ENCODE measurements around the gene ACSS1.

DNA sequence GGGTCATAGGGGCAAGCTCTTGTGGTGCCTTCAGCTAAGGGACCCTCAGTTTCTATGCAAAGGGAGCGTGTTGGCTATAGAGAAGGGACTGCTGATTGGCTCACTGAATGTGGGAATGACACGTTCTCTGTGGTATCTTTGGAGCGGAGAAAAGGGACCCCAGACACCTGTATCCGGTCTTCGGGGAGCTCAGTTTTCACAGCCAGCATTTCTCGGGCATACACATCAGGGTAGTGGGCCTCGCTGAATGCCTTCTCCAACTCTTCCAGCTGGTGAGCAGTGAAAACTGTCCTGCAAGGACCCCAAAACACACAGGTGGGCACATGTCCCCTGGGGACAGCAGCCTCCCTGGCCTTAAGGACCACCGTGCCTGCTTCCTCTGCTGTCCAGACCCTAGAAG, 20.7 kb upstream of the ACSS1 start:
- TF ChIP-seq, protein P1, sequence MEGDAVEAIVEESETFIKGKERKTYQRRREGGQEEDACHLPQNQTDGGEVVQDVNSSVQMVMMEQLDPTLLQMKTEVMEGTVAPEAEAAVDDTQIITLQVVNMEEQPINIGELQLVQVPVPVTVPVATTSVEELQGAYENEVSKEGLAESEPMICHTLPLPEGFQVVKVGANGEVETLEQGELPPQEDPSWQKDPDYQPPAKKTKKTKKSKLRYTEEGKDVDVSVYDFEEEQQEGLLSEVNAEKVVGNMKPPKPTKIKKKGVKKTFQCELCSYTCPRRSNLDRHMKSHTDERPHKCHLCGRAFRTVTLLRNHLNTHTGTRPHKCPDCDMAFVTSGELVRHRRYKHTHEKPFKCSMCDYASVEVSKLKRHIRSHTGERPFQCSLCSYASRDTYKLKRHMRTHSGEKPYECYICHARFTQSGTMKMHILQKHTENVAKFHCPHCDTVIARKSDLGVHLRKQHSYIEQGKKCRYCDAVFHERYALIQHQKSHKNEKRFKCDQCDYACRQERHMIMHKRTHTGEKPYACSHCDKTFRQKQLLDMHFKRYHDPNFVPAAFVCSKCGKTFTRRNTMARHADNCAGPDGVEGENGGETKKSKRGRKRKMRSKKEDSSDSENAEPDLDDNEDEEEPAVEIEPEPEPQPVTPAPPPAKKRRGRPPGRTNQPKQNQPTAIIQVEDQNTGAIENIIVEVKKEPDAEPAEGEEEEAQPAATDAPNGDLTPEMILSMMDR (conservative IDR thresholded peaks at IDR 0.05; ENCODE audit: low read length): no peak
- TF ChIP-seq EZH2phosphoT487 (IDR thresholded peaks at IDR 0.05; ENCODE audit: borderline replicate concordance): no peak

Measured in Loucy (cell line).